Ovary (tissue), 3 donors: ENCODE results near the gene WDR37.

Experiments
- CTCF ChIP-seq, 3 donors: fragments of 450-650 bp in 2 of 3; fragments of 200-600 bp in 1 of 3; IDR thresholded peaks; one replicate each; pipeline versions ENCODE4 v1.5.1 to v1.8.0; 2016 to 2022; ENCODE audit warnings: antibody characterized with exemption in 3 of 3, mild to moderate bottlenecking in 1 of 3
- POLR2A ChIP-seq: fragments of 450-650 bp; IDR thresholded peaks from one replicate; pipeline ENCODE4 v1.6.1; 2017; ENCODE audit warnings: antibody characterized with exemption, mild to moderate bottlenecking, moderate library complexity
- donor health status: DM: no; HTN: no; CAD: no.

DNA sequence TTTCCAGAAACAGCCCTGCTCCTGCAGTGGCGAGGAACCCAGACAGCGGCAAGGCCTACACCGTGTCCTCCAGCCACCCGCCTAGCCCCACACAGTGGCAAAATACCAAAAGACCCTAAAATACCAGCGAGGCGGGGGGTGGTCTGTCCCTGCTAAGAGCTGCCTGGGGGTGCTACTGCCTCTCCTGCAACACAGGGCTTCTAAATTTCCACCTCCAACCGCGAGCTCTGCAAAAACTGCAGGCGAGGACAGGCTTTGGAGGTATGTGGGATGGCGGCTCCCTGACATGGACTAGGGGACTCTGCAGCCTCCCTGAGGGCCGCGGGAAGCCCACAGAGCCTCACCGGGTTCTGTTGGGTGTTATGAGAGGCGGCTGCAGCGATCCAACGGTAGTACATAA, 122.3 kb downstream of the WDR37 start:
- TF ChIP-seq CTCF (IDR thresholded peaks at IDR 0.05): no peak
- no peak for TF ChIP-seq POLR2A
